ENCODE measurements around the gene AFDN. TPM values are rescaled to one million over a fixed set of nuclear protein-coding genes. Genes with fewer than 3 reads are reported as not detected.
"Not testable (repeated sequence)": the region's sequence is repeated elsewhere in the genome, so short reads cannot be mapped to it uniquely, and the experiment has no call there.

AFDN gene
- total RNA-seq, 1 donor from 2014 or later, result 98.2 TPM

- DNase-seq (ENCODE audit: low read depth in 2 of 2), result no peak
Observed at GRCh38 chr6:167993831-167994230, 167.1 kb downstream of the AFDN start.

DNA sequence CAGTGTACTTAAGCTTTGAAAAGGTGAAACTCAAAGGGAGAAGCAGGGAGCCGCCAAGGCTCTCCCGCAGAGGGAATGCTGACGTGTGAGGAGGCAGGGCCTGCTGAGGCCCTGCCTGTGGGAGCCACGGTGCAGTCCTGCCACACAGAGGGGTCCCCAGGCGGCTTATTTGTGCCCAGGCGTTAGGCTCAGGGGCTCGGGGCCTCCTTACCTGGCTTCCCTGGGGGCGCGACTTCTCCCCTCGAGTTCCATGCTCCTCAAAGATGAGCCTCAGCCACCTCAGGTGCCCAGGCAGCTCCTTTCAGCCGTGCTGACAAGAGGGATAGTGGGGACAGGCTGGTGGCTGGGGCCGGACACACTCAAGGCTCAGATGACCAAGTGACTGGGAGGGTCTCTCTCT, 168.6 kb downstream of the AFDN start:
- DNase-seq (ENCODE audit: low read depth in 2 of 2), result no peak

DNA sequence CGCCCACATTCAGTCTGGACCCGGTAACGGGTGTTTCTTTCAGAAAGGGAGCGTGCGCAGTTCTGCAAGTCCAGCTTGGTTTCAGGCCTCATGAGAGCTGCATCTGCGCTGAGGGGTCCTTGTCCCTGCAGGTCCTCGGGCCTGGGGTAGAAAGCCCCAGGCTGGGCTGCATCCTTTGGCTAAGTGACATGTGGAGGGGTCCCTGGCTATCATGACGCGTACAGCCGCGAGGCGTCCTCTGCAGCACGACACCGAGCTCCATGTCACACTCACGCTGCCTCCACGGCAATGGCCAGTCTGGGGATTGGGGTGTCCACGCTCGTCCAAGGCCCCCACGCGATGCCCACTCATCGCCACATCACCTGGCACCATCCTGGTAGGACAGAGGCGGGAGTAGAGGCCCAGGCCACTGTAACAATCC, 169.0 kb downstream of the AFDN start:
- DNase-seq (ENCODE audit: low read depth in 2 of 2), result no peak

GRCh38 chr6:167996424-167997199, 169.9 kb downstream of the AFDN start:
- DNase-seq (ENCODE audit: low read depth in 2 of 2), result no peak

DNA sequence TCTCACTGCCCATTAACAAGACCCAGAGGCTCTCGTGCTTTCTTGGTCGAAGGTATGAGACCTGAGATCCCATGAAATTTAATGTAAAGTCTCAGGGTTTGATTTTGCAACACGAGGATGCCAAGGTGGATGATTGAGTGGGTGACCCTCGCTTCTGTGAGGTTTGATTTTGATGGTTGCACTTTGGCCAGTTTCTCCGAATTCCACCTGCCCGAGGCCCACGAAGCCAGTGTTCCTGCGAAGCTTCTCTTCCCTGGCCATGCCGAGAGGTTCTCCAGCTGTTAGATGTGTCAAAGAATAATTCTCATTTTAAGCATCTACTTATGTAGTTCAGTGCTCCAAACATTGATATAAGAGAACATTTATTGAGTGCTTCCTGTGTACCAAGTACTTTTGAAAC, 170.9 kb downstream of the AFDN start, which contains the start of gene KIF25:
KIF25 (plus strand) TSS at position 30 of the 400 bp plus-strand sequence. CDS start 31,915 bp downstream, outside the sequence.
- no peak for DNase-seq (ENCODE audit: low read depth in 2 of 2)

DNA sequence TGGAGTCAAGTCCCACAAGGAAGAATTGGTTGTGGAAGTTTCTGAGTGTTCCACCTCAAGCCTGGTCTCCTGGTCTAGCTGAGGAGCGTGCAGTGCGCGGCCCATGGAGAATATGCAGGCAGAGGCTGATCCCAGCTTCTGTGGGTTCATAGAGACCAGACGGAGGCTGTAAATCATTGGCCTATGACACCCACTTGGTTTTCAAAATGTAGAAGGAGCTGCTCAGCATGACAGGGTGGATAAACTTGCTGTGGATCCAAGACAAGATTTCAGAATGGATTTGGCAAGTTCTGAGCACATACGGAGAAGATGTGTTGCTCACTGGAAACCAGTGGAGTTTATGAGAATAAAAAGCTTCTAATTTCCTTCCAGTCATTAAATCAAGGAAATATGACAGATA, 171.5 kb downstream of the AFDN start:
- DNase-seq (ENCODE audit: low read depth in 2 of 2), result no peak

DNA sequence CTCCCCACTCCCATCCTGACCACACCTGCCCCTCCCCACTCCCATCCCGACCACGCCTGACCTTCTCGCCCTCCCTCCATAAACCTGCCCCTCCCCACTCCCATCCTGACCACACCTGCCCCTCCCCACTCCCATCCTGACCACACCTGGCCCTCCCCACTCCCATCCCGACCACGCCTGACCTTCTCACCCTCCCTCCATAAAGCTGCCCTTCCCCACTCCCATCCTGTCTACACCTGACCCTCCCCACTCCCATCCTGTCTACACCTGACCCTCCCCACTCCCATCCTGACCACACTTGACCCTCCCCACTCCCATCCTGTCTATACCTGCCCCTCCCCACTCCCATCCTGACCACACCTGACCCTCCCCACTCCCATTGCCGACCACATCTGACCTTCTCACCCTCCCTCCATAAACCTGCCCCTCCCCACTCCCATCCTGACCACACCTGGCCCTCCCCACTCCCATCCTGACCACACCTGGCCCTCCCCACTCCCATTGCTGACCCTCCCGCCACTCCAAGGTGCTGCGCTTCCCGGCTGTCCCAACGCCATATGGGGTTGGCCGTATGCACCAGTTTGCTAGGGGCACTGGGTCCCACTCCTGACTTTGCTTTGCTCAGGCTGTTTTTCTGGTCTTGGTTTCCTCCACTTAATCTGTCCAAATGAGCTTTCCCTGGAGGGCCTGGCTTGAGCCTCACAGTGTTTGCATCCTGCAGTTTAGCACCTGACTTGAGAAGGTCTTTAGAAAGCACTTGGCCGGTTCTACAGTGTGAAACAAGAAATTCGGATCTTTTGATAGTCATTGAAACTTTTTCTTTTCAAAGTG, 173.7 kb downstream of the AFDN start:
- no peak for DNase-seq (ENCODE audit: low read depth in 2 of 2)

- DNase-seq (ENCODE audit: low read depth in 2 of 2), result no peak
Observed at GRCh38 chr6:168001029-168001332, 174.3 kb downstream of the AFDN start.

DNA sequence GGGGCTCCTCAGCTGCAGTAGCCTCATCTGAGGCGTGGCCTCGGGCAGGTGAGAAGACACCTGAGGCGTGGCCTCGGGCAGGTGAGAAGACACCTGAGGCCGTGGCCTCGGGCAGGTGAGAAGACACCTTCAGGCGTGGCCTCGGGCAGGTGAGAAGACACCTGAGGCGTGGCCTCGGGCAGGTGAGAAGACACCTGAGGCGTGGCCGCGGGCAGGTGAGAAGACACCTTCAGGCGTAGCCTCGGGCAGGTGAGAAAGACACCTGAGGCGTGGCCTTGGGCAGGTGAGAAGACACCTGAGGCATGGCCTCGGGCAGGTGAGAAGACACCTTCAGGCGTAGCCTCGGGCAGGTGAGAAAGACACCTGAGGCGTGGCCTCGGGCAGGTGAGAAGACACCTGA, 174.8 kb downstream of the AFDN start:
- DNase-seq (ENCODE audit: low read depth in 2 of 2), result not testable (repeated sequence)

GRCh38 chr6:168002804-168003203, 176.1 kb downstream of the AFDN start:
- no peak for DNase-seq (ENCODE audit: low read depth in 2 of 2)

- no peak for DNase-seq (ENCODE audit: low read depth in 2 of 2)
Observed at GRCh38 chr6:168004023-168004422, 177.3 kb downstream of the AFDN start.

- DNase-seq (ENCODE audit: low read depth in 2 of 2), result no peak
Observed at GRCh38 chr6:168004945-168005344, 178.2 kb downstream of the AFDN start.

- no peak for DNase-seq (ENCODE audit: low read depth in 2 of 2)
Observed at GRCh38 chr6:168005796-168006195, 179.1 kb downstream of the AFDN start.

DNA sequence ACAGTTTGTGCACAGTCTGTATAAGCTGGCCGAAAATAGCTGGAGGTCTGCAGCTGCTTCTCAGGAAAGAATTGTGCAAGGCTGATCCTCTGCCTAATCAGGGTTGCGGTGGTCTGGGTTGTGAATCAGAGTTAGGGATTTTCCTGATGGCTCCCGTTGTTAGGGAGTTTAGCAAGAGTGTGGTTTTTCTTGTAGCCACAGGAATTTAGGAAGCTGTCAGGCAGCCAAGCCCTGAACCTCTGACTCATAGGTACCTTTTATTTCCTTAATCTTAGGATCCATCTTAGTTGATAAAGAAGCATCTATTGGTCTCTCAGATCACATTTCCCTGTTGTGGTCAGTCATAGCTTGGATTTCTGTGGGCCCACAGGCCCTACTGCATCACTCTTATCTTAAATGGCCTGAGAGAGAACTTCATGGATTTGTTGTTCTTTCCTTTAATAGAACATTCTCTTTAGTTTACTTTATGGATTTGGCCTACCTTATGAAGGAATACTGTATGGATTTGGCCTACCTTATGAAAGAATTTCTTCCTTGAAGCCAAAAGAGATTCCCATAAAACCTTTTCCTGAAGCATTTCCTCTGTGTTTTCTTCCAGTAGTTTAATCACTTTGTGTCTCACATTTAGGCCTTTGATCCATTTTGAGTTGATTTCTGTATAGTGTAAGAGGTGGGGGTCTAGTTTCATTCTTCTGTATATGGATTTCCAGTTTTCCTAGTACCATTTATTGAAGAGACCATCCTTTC, 181.1 kb downstream of the AFDN start:
- DNase-seq (ENCODE audit: low read depth in 2 of 2), result peak; percentile 24 to 78

- DNase-seq (ENCODE audit: low read depth in 2 of 2), result no peak
Observed at GRCh38 chr6:168009331-168009730, 182.6 kb downstream of the AFDN start.

DNA sequence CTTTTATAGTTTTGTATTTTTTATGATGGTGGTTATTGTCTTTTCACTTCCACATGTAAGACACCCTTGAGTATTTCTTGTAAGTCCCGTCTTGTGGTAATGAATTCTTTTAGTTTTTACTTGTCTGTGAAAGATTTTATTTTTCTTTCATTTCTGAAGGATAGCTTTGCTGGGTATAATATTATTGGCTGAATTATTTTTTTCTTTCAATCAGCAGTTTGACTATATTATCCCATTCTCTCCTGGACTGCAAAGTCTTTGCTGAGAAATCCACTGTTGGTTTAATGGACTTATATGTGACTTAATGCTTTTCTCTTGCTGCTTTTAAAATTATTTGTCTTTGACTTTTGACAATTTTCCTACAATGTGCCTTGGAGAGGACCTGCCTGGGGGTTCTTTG, 184.6 kb downstream of the AFDN start:
- no peak for DNase-seq (ENCODE audit: low read depth in 2 of 2)

- DNase-seq (ENCODE audit: low read depth in 2 of 2), result no peak
Observed at GRCh38 chr6:168012431-168013249, 185.9 kb downstream of the AFDN start.

GRCh38 chr6:168013250-168013915, 186.7 kb downstream of the AFDN start:
- DNase-seq (ENCODE audit: low read depth in 2 of 2), result no peak

DNA sequence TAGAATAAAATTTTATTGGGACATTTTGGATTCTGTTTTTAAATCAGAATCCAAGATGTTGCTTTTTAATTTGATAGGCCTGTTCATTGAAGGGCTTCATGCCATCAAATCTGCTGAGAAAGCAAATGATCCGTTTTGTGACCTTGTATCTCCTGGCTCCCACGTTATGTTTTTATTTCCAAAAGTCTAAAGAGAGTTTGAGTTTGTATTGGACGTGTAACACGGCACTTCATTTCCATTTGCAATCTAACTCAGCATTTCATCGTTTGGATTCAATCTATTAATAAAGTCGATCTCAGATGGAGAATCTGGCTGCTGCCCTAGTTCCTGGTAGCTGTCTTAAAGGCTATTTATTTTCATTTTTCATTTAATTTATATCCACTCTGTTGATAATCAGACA, 187.7 kb downstream of the AFDN start:
- DNase-seq (ENCODE audit: low read depth in 2 of 2), result no peak

DNA sequence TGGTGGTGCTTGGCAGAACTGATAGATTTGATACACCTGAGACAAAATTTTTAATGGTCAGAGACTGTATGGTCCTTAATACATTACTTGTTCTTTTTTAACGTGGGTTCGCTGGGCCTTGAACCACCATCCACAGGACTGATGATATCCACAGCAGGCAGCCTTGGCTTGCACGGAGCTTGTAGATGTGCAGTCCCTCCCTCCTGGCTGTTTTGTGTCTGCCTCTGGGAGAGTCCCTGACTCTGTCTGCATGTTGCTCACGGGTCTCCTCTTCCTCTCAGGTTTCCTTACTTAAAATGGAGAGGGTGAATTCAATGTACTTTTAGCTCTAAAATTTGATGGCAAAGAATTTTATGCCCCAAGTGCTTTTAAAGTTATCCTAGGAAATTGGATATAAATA, 188.3 kb downstream of the AFDN start:
- no peak for DNase-seq (ENCODE audit: low read depth in 2 of 2)
